Measurements from ENCODE around the gene CD82.
A peak's percentile ranks its signal among the peaks of the same experiment; 100 is the strongest.
"Not testable (repeated sequence)": the region's sequence is repeated elsewhere in the genome, so short reads cannot be mapped to it uniquely, and the experiment has no call there.

Gene CD82

DNA sequence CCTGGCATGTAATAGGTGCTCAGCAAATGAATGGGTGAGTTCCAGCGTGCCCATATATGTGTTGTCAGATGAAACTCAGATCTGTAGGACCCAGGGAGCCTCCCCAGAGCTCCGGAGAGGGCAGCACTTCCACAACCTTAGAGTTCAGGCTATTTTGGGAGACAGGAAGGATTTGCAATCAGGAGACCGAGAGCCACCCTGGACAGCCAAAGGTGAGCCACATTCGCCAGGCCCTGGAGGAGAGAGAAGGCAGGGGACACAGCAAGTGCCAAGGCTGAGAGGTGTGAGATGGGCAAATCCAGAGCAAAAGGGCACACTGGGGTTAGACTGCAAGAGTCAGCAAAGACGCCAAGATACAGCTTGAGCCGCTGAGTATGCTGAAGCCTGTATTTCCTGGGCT, 66.4 kb downstream of the CD82 start:
- peak; percentile 25 for DNase-seq (ENCODE audit: low spot score)

DNA sequence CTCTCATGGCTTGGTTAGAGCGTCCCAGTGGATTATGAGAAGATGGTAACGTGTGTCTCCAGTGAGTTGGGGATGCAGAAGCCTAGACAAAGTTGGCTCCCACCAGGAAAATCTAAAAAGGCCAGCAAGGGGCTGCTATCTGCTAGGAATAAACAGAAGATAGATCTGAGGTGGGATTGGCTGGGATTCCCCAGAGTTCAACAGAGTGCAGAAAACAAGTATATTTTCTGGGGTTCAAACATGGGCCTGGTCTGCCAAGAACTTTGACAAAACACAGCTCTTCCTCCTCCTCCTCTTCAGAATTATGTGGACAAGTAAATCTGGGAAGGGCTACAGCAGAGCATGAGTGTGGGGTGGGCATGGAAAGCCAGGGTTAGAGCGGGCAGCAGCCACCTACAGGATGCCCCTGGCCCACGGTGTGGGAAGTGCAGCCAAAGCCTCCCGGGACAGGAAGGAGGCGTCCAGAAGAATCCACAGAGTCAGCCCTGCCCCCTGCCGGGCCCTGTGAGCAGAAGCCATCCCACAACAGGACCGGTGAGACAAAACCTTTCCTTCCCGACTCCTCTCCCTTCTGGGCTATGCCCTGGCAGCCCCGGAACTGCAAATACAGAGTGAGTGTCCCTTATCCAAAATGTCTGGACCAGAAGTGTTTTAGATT, 67.1 kb downstream of the CD82 start:
- peak; percentile 64 for DNase-seq (ENCODE audit: low spot score)

DNA sequence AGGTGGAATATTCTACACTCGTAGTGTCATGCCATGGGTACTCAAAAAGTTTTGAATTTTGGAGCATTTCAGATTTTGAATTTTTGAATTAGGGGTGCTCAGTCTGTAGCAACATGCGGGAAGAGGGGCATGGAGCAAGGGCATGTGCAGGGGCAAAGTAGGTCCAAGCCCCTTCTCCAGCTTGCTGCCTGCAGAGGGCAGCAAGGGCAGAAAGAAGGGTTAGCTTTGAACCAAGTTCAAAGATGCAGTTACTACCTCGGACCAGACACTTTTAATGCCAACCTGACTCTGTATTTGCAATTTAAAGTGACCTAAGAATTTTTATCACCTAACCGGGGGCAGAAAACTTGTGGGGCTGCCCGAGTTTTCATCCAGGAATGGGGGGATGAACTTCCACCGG, 68.2 kb downstream of the CD82 start:
- DNase-seq (ENCODE audit: low spot score): no peak

DNA sequence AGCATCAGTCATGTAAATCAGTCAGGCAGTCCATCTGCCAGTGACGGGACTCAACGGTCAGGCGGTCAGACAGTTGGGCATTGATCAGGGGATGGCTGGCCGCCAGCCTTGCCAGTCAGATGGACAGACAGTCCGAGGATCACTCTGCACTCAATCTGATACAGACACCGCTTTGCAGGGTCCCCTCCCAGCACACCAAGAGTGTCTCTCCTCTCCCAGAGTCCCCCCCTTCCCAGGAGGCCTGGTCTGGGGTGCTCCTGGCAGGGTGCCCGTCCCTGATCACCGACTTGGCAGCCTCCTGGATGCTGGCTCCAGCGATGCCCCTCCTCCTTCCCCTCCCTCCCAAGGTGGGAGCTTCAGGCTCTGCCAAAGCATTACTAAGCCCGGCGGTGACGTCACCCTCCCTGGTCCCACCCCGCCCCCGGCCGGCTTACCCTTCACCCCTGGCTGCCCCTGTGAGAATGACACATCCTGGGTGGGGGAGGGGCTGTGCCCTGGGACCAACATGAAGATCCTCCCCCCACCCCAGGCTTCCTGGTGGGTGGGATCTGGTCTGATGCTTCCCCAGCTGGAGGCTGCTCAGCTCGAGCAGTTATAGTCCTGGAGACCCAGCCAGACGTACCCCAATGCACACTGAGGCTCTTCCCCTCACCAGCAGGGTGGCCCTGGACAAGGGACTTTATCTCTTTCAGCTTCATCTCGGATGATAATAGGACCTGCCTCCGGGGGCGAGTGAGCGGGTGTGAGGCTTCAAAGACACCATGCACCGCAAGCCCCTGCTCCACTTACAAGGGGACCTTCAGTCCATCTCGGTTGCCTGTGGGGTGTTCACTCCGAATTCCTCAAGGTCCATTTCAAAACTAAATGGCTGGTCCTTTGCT, 69.2 kb downstream of the CD82 start:
- DNase-seq (ENCODE audit: low spot score): peak; percentile 76

DNA sequence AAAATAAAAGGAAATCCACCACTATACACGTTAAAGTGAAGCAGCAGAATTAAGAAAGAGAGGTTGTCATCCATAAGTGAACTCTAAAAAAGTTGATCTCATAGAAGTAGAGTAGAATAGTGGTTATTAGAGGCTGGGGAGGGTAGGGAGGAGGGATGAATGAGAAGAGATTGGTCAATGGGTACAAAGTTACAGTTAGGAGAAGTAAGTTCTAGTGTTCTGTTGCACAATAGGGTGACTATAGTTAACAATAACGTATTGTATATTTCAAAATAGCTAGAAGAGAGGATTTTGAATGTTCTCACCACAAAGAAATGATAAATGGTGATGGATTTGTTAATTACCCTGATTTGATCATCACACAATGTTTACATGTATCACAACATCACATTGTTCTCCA, 72.0 kb downstream of the CD82 start:
- no peak for DNase-seq (ENCODE audit: low spot score)

DNA sequence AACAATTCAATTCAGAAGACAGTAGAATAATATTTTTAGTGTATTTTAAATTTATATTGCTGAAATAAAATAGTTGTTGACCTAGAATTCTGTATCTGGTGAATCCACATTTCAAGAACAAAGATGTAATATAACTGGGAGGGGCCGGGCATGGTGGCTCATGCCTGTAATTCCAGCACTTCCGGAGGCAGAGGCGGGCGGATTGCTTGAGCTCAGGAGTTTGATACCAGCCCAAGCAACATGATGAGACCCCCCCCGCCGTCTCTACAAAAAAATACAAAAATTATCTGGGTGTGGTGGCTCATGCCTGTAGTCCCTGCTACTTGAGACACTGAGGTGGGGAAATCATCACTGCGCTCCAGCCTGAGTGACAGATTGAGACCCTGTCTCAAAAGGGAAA, 72.6 kb downstream of the CD82 start:
- DNase-seq (ENCODE audit: low spot score): no peak

DNA sequence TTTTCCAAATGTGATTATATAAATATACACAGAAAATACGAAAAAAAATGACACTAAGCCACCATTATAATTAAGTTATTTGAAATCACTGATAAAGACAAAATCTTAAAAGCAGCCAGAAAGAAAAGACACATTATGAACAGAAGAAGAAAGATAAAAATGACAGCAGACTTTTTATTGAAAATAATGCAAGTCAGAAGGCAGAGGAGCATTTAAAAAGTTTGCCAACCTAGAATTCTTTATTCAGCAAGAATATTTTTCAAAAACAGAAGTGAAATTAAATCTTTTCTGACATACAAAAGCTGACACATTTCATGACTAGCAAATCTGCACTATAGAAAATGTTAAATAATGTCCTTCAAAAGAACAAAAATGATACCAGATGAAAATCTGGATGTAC, 77.8 kb downstream of the CD82 start:
- DNase-seq (ENCODE audit: low spot score): no peak

DNA sequence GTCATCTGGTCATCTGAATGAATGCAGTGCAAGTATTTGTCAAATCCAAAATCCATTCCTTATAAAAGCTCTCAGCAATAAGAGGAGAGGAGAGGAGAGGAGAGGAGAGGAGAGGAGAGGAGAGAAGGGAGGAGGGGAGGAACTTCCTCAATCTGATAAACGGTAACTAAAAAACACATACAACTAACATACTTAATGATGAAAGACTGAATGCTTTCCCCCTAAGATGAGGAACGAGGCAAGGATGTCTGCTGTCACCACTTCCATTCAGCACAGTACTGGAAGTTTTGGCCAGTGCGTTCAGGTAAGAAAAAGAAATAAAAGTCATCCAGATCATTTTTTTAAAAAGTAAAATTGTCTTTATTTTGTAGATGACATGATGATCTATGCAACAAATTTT, 80.4 kb downstream of the CD82 start:
- no peak for DNase-seq (ENCODE audit: low spot score)

DNA sequence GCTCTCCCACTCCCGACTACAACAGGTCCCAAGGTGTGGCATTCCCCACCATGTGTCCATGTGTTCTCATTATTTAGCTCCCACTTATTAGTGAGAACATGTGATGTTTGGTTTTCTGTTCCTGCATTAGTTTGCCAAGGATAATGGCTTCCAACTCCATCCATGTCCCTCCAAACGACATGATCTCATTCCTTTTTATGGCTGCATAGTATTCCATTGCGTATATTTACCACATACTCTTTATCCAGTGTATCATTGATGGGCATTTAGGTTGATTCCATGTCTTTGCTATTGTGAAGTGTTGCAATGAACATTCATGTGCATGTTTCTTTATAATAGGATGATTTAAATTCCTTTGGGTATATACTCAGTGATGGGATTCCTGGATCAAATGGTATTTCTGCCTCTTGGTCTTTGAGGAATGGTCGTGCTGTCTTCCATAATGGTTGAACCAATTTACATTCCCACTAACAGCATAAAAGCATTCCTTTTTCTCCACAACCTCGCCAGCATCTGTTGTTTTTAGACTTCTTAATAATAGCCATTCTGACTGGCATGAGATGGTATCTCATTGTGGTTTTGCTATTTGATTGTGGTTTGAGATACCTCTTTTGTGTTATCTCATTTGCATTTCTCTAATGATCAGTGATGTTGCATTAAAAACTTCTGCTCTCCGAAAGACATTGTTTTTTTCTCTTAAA, 81.9 kb downstream of the CD82 start:
- DNase-seq (ENCODE audit: low spot score): not testable (repeated sequence)

DNA sequence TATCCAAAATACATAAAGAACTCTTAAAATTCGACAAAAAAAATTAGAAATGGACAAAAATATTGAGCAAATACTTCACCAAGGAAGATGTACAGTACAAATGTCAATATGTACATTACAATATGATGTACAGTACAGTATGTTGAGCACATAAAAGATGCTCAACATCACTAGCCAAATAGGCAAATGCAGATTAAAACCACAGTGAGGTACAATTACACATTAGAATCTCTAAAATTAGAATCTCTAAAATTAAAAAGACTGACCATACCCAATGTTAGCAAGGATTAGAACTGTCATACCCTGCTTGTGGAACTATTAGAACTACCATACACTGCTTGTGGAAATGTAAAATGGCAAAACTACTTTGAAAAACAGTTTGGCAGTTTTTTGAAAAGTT, 82.6 kb downstream of the CD82 start:
- no peak for DNase-seq (ENCODE audit: low spot score)

DNA sequence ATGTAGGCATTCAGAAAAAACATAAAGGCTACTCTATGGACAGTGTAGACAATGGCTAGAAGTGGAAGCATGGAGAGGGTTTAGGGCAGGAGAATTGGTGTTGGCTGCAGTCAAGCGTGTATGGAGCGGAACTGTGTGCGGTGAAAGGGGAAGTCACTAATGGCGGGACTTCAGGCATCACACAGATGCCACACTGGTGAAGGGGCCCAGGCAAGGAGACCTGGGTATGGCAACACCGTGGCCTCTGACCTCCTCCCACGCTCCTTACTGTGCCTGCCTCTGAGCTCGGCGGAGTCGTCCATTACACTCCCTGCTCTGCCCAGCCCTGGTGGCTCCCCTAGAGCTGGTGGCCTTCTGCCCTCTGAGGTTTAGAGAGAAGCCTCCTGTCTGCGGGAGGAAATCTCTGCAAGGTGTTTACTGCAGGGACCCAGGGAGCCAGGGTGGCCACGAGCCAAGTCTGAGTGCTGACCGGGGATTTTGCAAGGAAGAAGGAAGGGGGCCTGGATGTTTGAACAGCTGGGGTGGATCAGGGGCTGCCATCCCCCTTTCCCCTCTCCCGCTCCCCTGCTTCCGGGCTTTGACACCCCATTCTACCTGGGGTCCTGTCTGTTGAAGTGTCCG, 86.2 kb downstream of the CD82 start:
- no peak for DNase-seq (ENCODE audit: low spot score)

DNA sequence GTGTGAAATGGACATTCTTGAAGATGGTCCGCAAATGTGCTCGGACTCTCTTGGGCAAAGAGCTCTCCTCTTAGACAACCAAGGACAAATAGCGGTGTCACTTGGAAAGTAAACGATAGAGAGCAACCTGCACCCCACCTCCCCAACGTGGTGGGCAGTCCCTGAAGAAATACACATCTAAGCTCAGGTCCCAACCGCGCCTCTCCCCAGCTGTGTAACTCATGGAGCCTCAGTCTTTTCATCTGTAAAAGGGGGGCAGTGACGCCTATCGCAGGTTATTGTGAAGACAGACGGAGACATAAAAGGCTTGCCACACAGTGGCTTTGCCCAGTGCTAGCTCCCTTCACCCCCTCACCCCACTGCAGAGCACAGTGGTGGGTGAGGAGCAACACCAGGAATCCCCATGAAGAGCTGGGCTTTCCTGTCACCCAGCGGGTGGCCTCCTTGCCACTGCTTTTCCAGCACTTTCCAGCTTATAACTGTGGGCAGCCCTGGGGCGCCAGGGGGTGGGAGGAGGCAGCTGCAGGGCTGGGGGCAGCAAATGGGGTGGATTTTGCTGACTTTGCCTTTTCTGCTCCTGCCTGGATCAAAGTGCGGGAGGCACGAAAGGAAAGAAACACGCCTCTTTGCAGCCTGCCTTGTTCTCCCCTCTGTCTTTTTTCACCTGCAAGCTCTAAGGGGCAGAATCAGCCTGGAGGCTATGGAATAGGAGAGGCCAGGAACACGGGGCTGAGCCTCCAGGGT, 87.6 kb downstream of the CD82 start:
- no peak for DNase-seq (ENCODE audit: low spot score)

DNA sequence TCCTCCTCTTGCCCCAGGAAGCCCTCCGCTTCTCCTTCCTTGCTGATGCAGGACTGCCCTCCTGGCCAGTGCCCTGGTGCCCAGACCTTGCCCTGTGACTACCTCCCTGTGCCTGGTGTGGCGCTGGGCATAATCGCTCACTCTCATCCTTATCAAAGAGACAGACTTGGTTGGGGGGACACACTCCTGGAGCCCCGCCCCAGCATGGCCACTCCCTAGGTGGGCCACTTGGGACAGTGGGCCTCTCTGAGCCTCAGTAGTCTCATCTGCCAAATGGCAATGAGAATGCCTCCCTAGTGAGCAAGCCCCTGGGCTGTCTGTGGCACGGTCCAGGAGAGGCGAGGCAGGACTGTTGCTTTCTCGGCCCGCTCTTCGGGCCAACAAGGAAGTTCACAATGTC, 88.6 kb downstream of the CD82 start:
- DNase-seq (ENCODE audit: low spot score): no peak

DNA sequence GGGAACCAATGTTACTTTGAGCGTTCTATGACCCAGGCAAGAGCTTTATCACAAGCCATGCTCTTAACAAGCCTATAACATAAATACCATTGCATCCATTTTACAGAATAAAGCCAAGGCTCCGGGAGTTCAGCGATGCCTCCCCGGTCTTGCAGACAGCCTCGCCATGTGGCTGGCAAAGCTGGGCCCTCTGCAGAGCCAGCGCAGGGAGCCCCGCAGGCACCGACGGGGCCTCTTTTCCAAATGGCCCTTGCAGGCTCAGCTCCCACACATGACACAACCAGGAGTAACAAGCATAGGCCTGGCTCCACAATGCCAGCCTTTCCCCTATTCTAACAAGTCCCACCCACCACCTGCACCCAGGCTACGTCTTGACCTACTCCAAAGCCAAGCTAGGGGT, 89.1 kb downstream of the CD82 start:
- DNase-seq (ENCODE audit: low spot score): no peak

DNA sequence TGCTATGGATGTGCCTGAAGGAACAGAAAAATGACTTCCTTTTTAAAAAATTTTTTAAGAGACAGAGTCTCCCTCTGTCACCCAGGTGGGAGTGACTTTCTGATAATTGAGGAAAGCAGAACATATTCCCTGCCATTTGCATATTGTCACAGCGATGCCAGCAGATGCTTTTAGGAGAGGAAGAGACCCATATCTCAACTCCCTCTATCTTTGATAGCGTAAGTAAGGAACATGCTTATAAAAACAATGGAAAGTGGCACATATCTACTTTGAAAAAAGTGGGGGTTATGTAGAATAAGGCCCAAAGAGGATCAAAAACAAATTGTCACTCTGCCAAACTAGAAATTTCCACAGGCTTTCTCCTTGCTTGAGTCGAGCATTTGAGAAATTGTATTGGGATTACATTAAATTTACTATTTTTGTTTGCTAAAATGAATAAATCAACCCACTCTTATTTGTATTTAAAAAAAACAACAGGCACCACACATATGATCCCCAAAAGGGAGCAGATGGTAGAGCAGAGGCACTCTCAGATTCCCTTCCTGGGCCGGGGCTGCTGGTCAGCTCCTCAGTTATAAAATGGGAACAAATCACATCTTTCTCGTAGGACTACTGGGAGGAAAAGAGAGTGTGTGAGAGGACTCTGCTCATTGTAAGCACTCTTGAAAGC, 92.5 kb downstream of the CD82 start:
- no peak for DNase-seq (ENCODE audit: low spot score)

DNA sequence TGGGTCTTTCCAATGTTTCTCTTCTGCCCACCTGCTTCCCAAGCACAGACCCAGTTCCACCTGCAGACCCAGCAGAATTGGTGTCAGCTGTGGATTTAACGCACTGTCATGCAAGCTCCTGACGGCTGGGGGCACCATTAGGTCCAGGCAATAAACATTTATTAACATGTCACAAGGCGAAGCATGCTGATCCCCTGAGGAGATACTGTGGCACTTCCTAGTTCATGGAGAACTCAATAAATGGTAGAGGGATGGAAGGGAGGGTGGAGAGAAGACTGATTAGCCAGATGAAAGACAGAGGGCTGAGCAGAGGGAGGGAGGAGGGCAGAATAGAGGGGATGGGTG, 93.0 kb downstream of the CD82 start:
- no peak for DNase-seq (ENCODE audit: low spot score)

DNA sequence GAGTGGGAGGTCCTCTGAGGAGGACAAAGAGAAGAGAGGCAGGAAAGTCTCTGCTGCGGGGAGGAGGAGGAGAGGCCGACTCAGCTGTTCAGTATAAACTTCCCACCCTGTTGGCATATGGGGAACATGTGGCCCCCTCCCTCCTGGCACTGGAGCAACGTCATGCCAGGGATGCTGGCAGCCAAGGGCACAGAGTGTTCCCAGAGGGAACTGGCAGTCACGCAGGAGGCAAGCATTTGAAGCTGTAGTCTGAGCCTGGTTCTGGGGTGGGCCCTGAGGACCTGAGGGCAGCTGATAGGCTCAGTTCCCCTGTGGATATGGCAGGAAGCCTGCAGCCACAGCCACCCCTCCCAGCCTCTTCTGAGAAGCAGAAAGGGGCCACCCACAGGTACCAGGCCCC, 94.2 kb downstream of the CD82 start:
- no peak for DNase-seq (ENCODE audit: low spot score)

DNA sequence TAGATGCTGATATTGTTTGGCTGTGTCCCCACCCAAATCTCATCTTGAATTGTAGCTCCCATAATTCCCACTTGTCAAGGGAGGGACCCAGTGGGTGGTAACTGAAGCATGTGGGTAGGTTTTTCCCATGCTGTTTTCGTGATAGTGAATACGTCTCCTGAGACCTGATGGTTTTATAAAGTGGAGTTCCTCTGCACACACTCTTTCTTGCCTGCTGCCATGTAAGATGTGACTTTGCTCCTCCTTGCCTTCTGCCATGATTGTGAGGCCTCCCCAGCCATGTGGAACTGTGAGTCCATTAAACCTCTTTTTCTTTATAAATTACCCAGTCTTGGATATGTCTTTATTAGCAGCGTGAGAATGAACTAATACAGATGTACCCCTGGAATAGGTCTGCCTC, 95.1 kb downstream of the CD82 start:
- DNase-seq (ENCODE audit: low spot score): not testable (repeated sequence)

DNA sequence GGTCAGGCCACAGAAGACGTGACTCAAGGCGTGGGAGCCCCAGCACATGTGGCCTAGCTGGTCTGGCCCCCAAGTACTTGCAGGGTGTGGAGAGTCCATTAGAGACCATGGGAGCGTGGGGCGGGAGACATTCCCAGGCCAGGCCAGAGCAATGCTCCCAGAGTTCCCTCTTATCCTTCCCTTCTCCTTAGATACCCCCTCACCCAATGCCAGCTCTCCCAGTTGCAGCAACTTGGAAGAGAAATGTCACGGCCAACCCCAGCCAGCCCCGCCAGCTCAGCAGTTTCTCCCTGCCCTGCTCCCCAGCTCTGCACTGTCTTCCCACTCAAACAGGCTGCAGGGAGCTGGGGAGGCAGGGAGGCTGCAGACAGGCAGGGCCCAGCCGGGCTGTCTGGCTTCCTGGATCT, 95.9 kb downstream of the CD82 start:
- DNase-seq (ENCODE audit: low spot score): no peak
